Measurements from ENCODE around the gene CLK4. TPM values are rescaled to one million over a fixed set of nuclear protein-coding genes. Genes with fewer than 3 reads are reported as not detected.

CLK4 gene
- total RNA-seq, 3 donors from 2014 or later = 21.8 to 32.8 (median 28.5) TPM

GRCh38 chr5:178662541-178662860 lies 35.7 kb upstream of the CLK4 start:
- intact Hi-C loops (cut with DNase I, micrococcal nuclease) = no loop called here
- H3K36me3 ChIP-seq (ENCODE audit: low read depth) = no peaks in the 10 kb centered on the region
- no peaks in the 10 kb centered on the region for H3K4me1 ChIP-seq (ENCODE audit: low read depth)
- no peak for TF ChIP-seq CTCF (IDR thresholded peaks at IDR 0.05)
- H3K9me3 ChIP-seq = no peaks in the 10 kb centered on the region
- DNase-seq (no peak), ATAC-seq (no peak)
- no peak overlapping the region for H3K4me3 ChIP-seq

GRCh38 chr5:178661836-178662540 lies 35.1 kb upstream of the CLK4 start:
- TF ChIP-seq CTCF (IDR thresholded peaks at IDR 0.05) = no peak
- intact Hi-C loops (cut with DNase I, micrococcal nuclease) = no loop called here
- DNase-seq = no peak
- Histone ChIP-seq H3K4me1 (ENCODE audit: low read depth) (no peaks in the 10 kb centered on the region), H3K4me3 (no peak overlapping the region), H3K36me3 (ENCODE audit: low read depth) (no peaks in the 10 kb centered on the region), H3K9me3 (no peaks in the 10 kb centered on the region)
- ATAC-seq = no peak

GRCh38 chr5:178651046-178651810 lies 24.4 kb upstream of the CLK4 start:
- no peak for DNase-seq
- no peaks in the 10 kb centered on the region for H3K4me1 ChIP-seq (ENCODE audit: low read depth)
- intact Hi-C loops (cut with DNase I, micrococcal nuclease) = no loop called here
- H3K36me3 ChIP-seq (ENCODE audit: low read depth) = no peaks in the 10 kb centered on the region
- H3K9me3 ChIP-seq = no peaks in the 10 kb centered on the region
- no peak for ATAC-seq
- H3K4me3 ChIP-seq = no peak overlapping the region
- no peak for TF ChIP-seq CTCF (IDR thresholded peaks at IDR 0.05)

GRCh38 chr5:178650214-178650613 lies 23.4 kb upstream of the CLK4 start:
- Histone ChIP-seq H3K9me3 (no peaks in the 10 kb centered on the region), H3K4me1 (ENCODE audit: low read depth) (no peaks in the 10 kb centered on the region), H3K4me3 (no peak overlapping the region), H3K36me3 (ENCODE audit: low read depth) (no peaks in the 10 kb centered on the region)
- intact Hi-C loops (cut with DNase I, micrococcal nuclease) = no loop called here
- no peak for ATAC-seq
- DNase-seq = no peak
- no peak for TF ChIP-seq CTCF (IDR thresholded peaks at IDR 0.05)

GRCh38 chr5:178649580-178649979 lies 22.7 kb upstream of the CLK4 start:
- no peaks in the 10 kb centered on the region for H3K9me3 ChIP-seq
- ATAC-seq = no peak
- intact Hi-C loops (cut with DNase I, micrococcal nuclease) = no loop called here
- H3K36me3 ChIP-seq (ENCODE audit: low read depth) = no peaks in the 10 kb centered on the region
- TF ChIP-seq CTCF (IDR thresholded peaks at IDR 0.05) = no peak
- H3K4me1 ChIP-seq (ENCODE audit: low read depth) = no peaks in the 10 kb centered on the region
- no peak for DNase-seq
- H3K4me3 ChIP-seq = no peak overlapping the region

All from mucosa of descending colon (tissue), 3 donors.